HepG2 (cell line): ENCODE results near the gene PLD6. TPM values are rescaled to one million over a fixed set of nuclear protein-coding genes. Genes with fewer than 3 reads are reported as not detected.

Source experiments
- ATAC-seq: fragments of 200-7000 bp; cut with Tn5 transposase; 3 replicates; pipeline ENCODE4 v1.9.1; 2020; ENCODE audit warnings: mild to moderate bottlenecking, moderate library complexity
- BruUV-seq: library from RNA; stranded (reverse); fragments of 400-500 nt; replicated peaks from 2 replicates; lab custom pipeline; 2021; lab: Mats Ljungman, UMichigan
- CTCF ChIA-PET: fragments of 300-600 bp; formaldehyde crosslinking; extraction: SDS; loops from one replicate; lab custom pipeline; 2021; ENCODE audit warnings: low total read pairs, inconsistent platforms, low intra/inter-chr PET ratio; lab: Yijun Ruan, JAX
- POLR2A ChIA-PET: fragments of 350-600 bp; sonication (Branson Sonifier 250); formaldehyde crosslinking; loops from one replicate; lab custom pipeline; 2020; ENCODE audit warnings: antibody characterized with exemption, inconsistent platforms; lab: Yijun Ruan, JAX
- DNase-seq: peaks from one replicate; pipeline ENCODE4 v3.0.0-alpha.2; 2015; ENCODE audit warnings: low spot score
- FAIRE-seq: peaks from 3 replicates; lab custom pipeline; 2011; peaks lifted over from hg19 to GRCh38; lab: Jason Lieb, UNC
- H2AFZ ChIP-seq: one replicate; pipeline ENCODE4 v1.6.1; 2011; ENCODE audit warnings: low read length, inconsistent platforms
- H3K27ac ChIP-seq: fragments of 300-600 bp; 3 replicates; pipeline ENCODE4 v1.8.0; 2011; ENCODE audit warnings: mixed run types, mild to moderate bottlenecking, mixed read lengths, low read length, inconsistent platforms; ENCODE audit not compliant: insufficient read depth; ENCODE audit errors: extremely low read length
- H3K27me3 ChIP-seq, 2 experiments: fragments of 200-600 bp in 1 of 2; 2 replicates in 1 of 2; 3 replicates in 1 of 2; pipeline versions ENCODE4 v1.6.0 to v1.8.0; 2011; ENCODE audit warnings: low read length in 2 of 2, mild to moderate bottlenecking in 2 of 2, moderate library complexity in 2 of 2, inconsistent platforms in 1 of 2; ENCODE audit not compliant: insufficient read depth in 2 of 2, control insufficient read depth in 1 of 2
- H3K36me3 ChIP-seq, 2 experiments: fragments of 200-600 bp in 1 of 2; replicated peaks in 1 of 2; 2 replicates in 1 of 2; 3 replicates in 1 of 2; pipeline versions ENCODE4 v1.5.1 to v1.8.0; 2011; ENCODE audit warnings: low read length in 2 of 2, inconsistent platforms in 1 of 2; ENCODE audit not compliant: insufficient read depth in 2 of 2, control insufficient read depth in 1 of 2
- H3K4me1 ChIP-seq: 2 replicates; pipeline ENCODE4 v1.5.1; 2012; ENCODE audit warnings: low read length, inconsistent platforms; ENCODE audit not compliant: insufficient read depth
- H3K4me2 ChIP-seq: 2 replicates; pipeline ENCODE4 v1.6.0; 2011; ENCODE audit warnings: low read depth, low read length, inconsistent platforms
- H3K4me3 ChIP-seq, 3 experiments: fragments of 200-600 bp in 1 of 3; sonication (generic), shearing (Covaris generic) in 1 of 3; replicated peaks in 1 of 3; 2 replicates each; pipeline ENCODE4 v1.5.1; 2011 to 2016; ENCODE audit warnings: low read length in 3 of 3, inconsistent platforms in 2 of 3, low read depth in 2 of 3, mild to moderate bottlenecking in 2 of 3, control low read depth in 1 of 3, mixed read lengths in 1 of 3; ENCODE audit not compliant: insufficient read depth in 1 of 3
- H3K79me2 ChIP-seq: one replicate; pipeline ENCODE4 v1.6.1; 2011; ENCODE audit warnings: low read length, inconsistent platforms; ENCODE audit not compliant: insufficient read depth
- H3K9ac ChIP-seq: 2 replicates; pipeline ENCODE4 v1.6.0; 2011; ENCODE audit warnings: mild to moderate bottlenecking, low read depth, low read length, inconsistent platforms; ENCODE audit not compliant: insufficient read depth
- H3K9me3 ChIP-seq: 2 replicates; pipeline ENCODE4 v1.5.1; 2012; ENCODE audit warnings: mild to moderate bottlenecking, low read length
- H4K20me1 ChIP-seq: 2 replicates; pipeline ENCODE4 v1.6.0; 2011; ENCODE audit warnings: inconsistent platforms, mild to moderate bottlenecking, low read length, moderate library complexity; ENCODE audit not compliant: insufficient read depth
- AGO2 ChIP-seq: fragments of 200-400 bp; formaldehyde crosslinking; optimal IDR thresholded peaks from 2 replicates; pipeline ENCODE3; 2017; ENCODE audit warnings: mild to moderate bottlenecking, low read depth, low read length, moderate library complexity
- FOXK2 ChIP-seq: fragments of 450-650 bp; IDR thresholded peaks from 2 replicates; pipeline ENCODE4 v1.6.1; 2016
- NFE2L1 ChIP-seq: sonication (generic); formaldehyde crosslinking; IDR thresholded peaks from 2 replicates; pipeline ENCODE4 v1.4.0; 2020; ENCODE audit warnings: missing genetic modification reagents, mild to moderate bottlenecking, borderline replicate concordance
- REPIN1 ChIP-seq: sonication (generic); formaldehyde crosslinking; IDR thresholded peaks from 2 replicates; pipeline ENCODE4 v1.8.0; 2022; ENCODE audit warnings: missing genetic modification reagents, low read depth, mild to moderate bottlenecking, borderline replicate concordance
- SNRNP70 ChIP-seq: fragments of 200-400 bp; formaldehyde crosslinking; IDR thresholded peaks from 2 replicates; pipeline ENCODE4 v1.6.1; 2017; ENCODE audit warnings: mild to moderate bottlenecking, low read depth, low read length, moderate library complexity
- TSC22D2 ChIP-seq: sonication (generic); formaldehyde crosslinking; IDR thresholded peaks from 2 replicates; pipeline ENCODE4 v1.5.1; 2020; ENCODE audit warnings: missing genetic modification reagents, mild to moderate bottlenecking, borderline replicate concordance
- WGBS: methylation state at CpG from one replicate; pipeline ENCODE4 v1.1.6; 2017; ENCODE audit warnings: low lambda C conversion rate; 5-methylcytosine and 5-hydroxymethylcytosine counted together
- in situ Hi-C: cut with HindIII; loops from 2 replicates; pipeline ENCODE4 v1.10.0; 2017; ENCODE audit warnings: low pct_unique_long_range_greater_than_20kb; ENCODE audit not compliant: extremely low pct_ligation_motif_present
- intact Hi-C: fragments of 100-400 bp; cut with micrococcal nuclease; formaldehyde crosslinking; loops from one replicate; pipeline ENCODE4 v1.10.0; 2022; ENCODE audit not compliant: unreplicated experiment
- polyA plus RNA-seq, 8 experiments: library from polyadenylated mRNA; depleted of rRNA in 3 of 8; stranded (reverse) in 7 of 8; unstranded in 1 of 8; fragments of >200 nt; fragmentation: Illumina TruSeq in 4 of 8; extraction: Trizol in 4 of 8; gene quantifications; 2 replicates each; pipeline versions ENCODE4 v1.2.1 to v1.2.3, GENCODE V29; 2011 to 2016; ENCODE audit warnings: low read depth in 4 of 8, missing spikeins in 1 of 8, mixed read lengths in 1 of 8; ENCODE audit not compliant: insufficient read depth in 1 of 8
- total RNA-seq, 5 experiments: library from RNA; depleted of rRNA; stranded (reverse); fragments of >200 nt; fragmentation: Illumina TruSeq; extraction: Trizol; gene quantifications; 2 replicates each; pipeline ENCODE4 v1.2.3, GENCODE V29; 2016; ENCODE audit warnings: low read depth in 1 of 5

PLD6 gene
- total and polyA plus RNA-seq, 2 of the 13 experiments (the other 11 are each of a cell fraction or from before 2014, with no cell fraction given) = 5.2 to 11.4 TPM

DNA sequence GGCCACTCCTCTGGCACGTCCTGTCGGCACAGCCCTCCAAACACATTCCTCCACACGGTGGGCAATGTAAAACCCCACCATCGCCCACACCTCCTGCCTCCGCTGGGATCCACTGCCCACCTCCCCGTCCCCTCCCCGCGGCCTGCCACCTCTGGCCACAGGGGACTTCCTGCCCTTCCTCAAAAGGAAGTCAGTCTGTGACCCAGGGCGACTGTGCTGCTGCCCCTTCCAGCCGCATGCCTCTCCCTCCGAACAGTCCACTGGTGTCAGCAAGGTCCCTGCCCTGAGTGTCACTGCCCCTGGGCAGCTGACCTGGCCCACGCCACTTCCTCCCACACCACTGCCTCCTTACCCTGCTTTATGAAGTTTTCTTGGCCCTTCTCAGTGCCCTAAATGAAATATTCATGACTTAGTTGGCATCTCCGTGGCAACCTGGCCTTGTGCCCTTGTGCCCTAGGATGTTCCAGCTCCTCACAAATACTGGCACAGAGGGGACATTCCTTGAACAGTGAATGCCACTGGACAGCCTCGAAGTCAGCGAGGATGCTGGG lies 2.0 kb downstream of the PLD6 start:
- Histone ChIP-seq H3K36me3 (peaks cover 13 to 22% of the 10 kb centered on the region in 2 experiments; a peak in 4 of 5 replicates), H3K79me2 (peaks cover 23% of the 10 kb centered on the region), H3K4me1 (peaks cover 38% of the 10 kb centered on the region), H3K27ac (no peak overlapping the region), H3K27me3 (no peaks in the 10 kb centered on the region; a peak in 1 of 5 replicates), H2AFZ (no peak overlapping the region), H3K4me2 (peak overlapping the region; percentile 98), H4K20me1 (no peaks in the 10 kb centered on the region), H3K4me3 (peak overlapping the region; percentile 75 to 85 (median 80); a peak in 5 of 6 replicates), H3K9me3 (no peaks in the 10 kb centered on the region), H3K9ac (peak overlapping the region; percentile 88)
- POLR2A ChIA-PET = no interaction called here
- intact Hi-C loops = loop anchor here (10.0 kb wide), 1 partner anchor 111 kb away; no protein-coding TSS in a partner anchor
- in situ Hi-C loops = no loop called here
- TF ChIP-seq AGO2 (peak; percentile 19), SNRNP70 (no peak)
- no TSS peak for BruUV-seq
- DNase-seq (no peak), ATAC-seq (no peak), FAIRE-seq (no peak)
- CTCF ChIA-PET = no interaction called here
- 94% methylated on average over 13 of the region's 15 CpGs for WGBS

DNA sequence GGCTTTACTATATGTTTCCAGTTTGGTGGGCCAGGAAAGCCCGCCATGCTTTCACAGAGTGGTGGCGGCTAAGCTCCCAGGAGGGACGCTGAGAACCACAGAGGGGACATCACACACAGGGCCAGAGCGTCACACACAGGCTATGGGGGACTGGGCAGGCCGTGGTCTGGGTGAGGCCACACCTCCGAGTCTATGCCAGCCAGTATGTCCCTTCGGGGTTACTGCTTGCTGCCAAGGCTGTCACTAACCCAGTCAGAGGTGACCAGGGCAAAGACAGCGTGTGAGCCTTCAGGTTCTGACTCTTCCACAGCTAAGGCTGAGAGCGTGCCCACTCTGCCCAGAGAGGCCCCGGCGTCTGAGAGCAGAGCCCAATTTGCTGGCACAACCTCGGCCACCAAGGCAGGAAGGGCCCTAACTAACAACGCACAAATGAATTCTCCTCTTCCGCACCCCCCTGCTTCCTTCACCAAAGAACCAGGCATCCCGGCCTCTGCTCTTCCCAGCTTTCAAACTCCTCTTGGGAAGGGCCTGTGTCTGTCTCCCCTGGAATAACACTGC lies 2.9 kb downstream of the PLD6 start:
- WGBS = 96% methylated on average over 8 of the region's 15 CpGs
- H2AFZ ChIP-seq = no peak overlapping the region
- ChIA-PET POLR2A (no interaction called here), CTCF (no interaction called here)
- H3K79me2 ChIP-seq = peaks cover 23% of the 10 kb centered on the region
- no peak overlapping the region for H3K9ac ChIP-seq
- H3K4me2 ChIP-seq = no peak overlapping the region
- no peak overlapping the region for H3K4me3 ChIP-seq
- in situ Hi-C loops = no loop called here
- H3K4me1 ChIP-seq = peaks cover 38% of the 10 kb centered on the region
- no peaks in the 10 kb centered on the region; a peak in 1 of 5 replicates for H3K27me3 ChIP-seq
- BruUV-seq = no TSS peak
- DNase-seq (no peak), ATAC-seq (no peak), FAIRE-seq (no peak)
- no peaks in the 10 kb centered on the region for H4K20me1 ChIP-seq
- H3K9me3 ChIP-seq = no peaks in the 10 kb centered on the region
- peaks cover 13 to 22% of the 10 kb centered on the region in 2 experiments; a peak in 4 of 5 replicates for H3K36me3 ChIP-seq
- no peak overlapping the region for H3K27ac ChIP-seq
- TF ChIP-seq NFE2L1 (CRISPR knock-in tag) (no peak), TSC22D2 (CRISPR knock-in tag) (no peak), FOXK2 (no peak), REPIN1 (no peak), AGO2 (no peak)
- intact Hi-C loops = loop anchor here (10.0 kb wide), 1 partner anchor 112 kb away; no protein-coding TSS in a partner anchor
